K562 (cell line): ENCODE measurements around the gene UBXN2A. TPM values are rescaled to one million over a fixed set of nuclear protein-coding genes. Genes with fewer than 3 reads are reported as not detected.

ENCODE experiments used
- ATAC-seq: fragments of 200-7000 bp; cut with Tn5 transposase; 3 replicates; pipeline ENCODE4 v1.9.1; 2020; ENCODE audit warnings: moderate library complexity
- BruUV-seq: library from RNA; stranded (reverse); fragments of 400-500 nt; replicated peaks from 2 replicates; lab custom pipeline; 2021; lab: Mats Ljungman, UMichigan
- CTCF ChIA-PET: fragments of 300-600 bp; formaldehyde crosslinking; extraction: SDS; loops from one replicate; lab custom pipeline; 2021; ENCODE audit warnings: low intra/inter-chr PET ratio; lab: Yijun Ruan, JAX
- POLR2A ChIA-PET: fragments of 300-600, 350-650 bp; sonication (Branson Sonifier 250); formaldehyde crosslinking; extraction: SDS; loops from one replicate; lab custom pipeline; 2021; ENCODE audit warnings: antibody characterized with exemption, inconsistent platforms; lab: Yijun Ruan, JAX
- DNase-seq, 4 experiments: peaks; one replicate each; pipeline versions ENCODE4 v3.0.0 to v3.0.0-alpha.2; 2011 to 2018; ENCODE audit warnings: low spot score in 3 of 4, mixed read lengths in 3 of 4; ENCODE audit errors: extremely low read depth in 1 of 4
- FAIRE-seq: peaks from 2 replicates; lab custom pipeline; 2011; peaks lifted over from hg19 to GRCh38; lab: Jason Lieb, UNC
- H2AFZ ChIP-seq: 2 replicates; pipeline ENCODE4 v1.6.0; 2011; ENCODE audit warnings: low read depth, low read length, control low read depth, inconsistent platforms
- H3K27ac ChIP-seq: fragments of 200-600 bp; 3 replicates; pipeline ENCODE4 v1.8.0; 2011; ENCODE audit warnings: low read depth, mild to moderate bottlenecking, control low read depth, inconsistent platforms, low read length, moderate library complexity, mixed read lengths; ENCODE audit errors: extremely low read depth
- H3K27me3 ChIP-seq, 2 experiments: fragments of 300-600 bp in 1 of 2; 2 replicates in 1 of 2; 3 replicates in 1 of 2; pipeline versions ENCODE4 v1.6.0 to v1.8.0; 2011; ENCODE audit warnings: inconsistent platforms in 2 of 2, low read length in 2 of 2, mild to moderate bottlenecking in 1 of 2, mixed read lengths in 1 of 2, moderate library complexity in 1 of 2; ENCODE audit not compliant: control insufficient read depth in 2 of 2, insufficient read depth in 2 of 2
- H3K36me3 ChIP-seq: fragments of 300-600 bp; 3 replicates; pipeline ENCODE4 v1.8.0; 2011; ENCODE audit warnings: mild to moderate bottlenecking, low read length, inconsistent platforms; ENCODE audit not compliant: control insufficient read depth, insufficient read depth
- H3K4me1 ChIP-seq, 2 experiments: fragments of 200-600 bp in 1 of 2; replicated peaks in 1 of 2; 2 replicates in 1 of 2; 3 replicates in 1 of 2; pipeline versions ENCODE4 v1.5.1 to v1.8.0; 2011; ENCODE audit warnings: inconsistent platforms in 2 of 2, low read length in 2 of 2, mild to moderate bottlenecking in 1 of 2, mixed read lengths in 1 of 2, moderate library complexity in 1 of 2; ENCODE audit not compliant: control insufficient read depth in 2 of 2, insufficient read depth in 2 of 2
- H3K4me2 ChIP-seq: 2 replicates; pipeline ENCODE4 v1.6.1; 2011; ENCODE audit warnings: low read length, control low read depth, inconsistent platforms, mixed read lengths; ENCODE audit not compliant: insufficient read depth
- H3K4me3 ChIP-seq: fragments of 200-600 bp; sonication (generic), shearing (Covaris generic); 2 replicates; pipeline ENCODE4 v1.5.1; 2016; ENCODE audit warnings: control low read depth, inconsistent platforms
- H3K79me2 ChIP-seq: fragments of 200-600 bp; 3 replicates; pipeline ENCODE4 v1.8.0; 2011; ENCODE audit warnings: low read length, inconsistent platforms; ENCODE audit not compliant: control insufficient read depth, insufficient read depth
- H3K9ac ChIP-seq, 2 experiments: 2 replicates each; pipeline versions ENCODE4 v1.6.0 to v1.6.1; 2011; ENCODE audit warnings: low read depth in 2 of 2, low read length in 2 of 2, control low read depth in 1 of 2, inconsistent platforms in 1 of 2, mild to moderate bottlenecking in 1 of 2, mixed read lengths in 1 of 2; ENCODE audit not compliant: insufficient read depth in 1 of 2
- H3K9me1 ChIP-seq: one replicate; pipeline ENCODE4 v1.6.0; 2011; ENCODE audit warnings: inconsistent platforms, mild to moderate bottlenecking, low read length, moderate library complexity; ENCODE audit not compliant: control insufficient read depth, insufficient read depth
- H3K9me3 ChIP-seq: replicated peaks from 2 replicates; pipeline ENCODE4 v1.5.1; 2011; ENCODE audit warnings: low read depth, low read length, inconsistent platforms; ENCODE audit not compliant: control insufficient read depth, insufficient read depth
- H4K20me1 ChIP-seq: replicated peaks from 2 replicates; pipeline ENCODE4 v1.6.1; 2011; ENCODE audit warnings: low read length, inconsistent platforms, mixed read lengths; ENCODE audit not compliant: control insufficient read depth, insufficient read depth
- CBFA2T3 ChIP-seq: fragments of 450-650 bp; IDR thresholded peaks from 2 replicates; pipeline ENCODE4 v1.6.1; 2017
- HDAC3 ChIP-seq: fragments of 450-650 bp; IDR thresholded peaks from 2 replicates; pipeline ENCODE4 v1.6.1; 2018; ENCODE audit warnings: borderline replicate concordance, mild to moderate bottlenecking, moderate library complexity; ENCODE audit not compliant: partially characterized antibody
- HMG20A ChIP-seq: fragments of 450-650 bp; formaldehyde crosslinking; conservative IDR thresholded peaks from 2 replicates; pipeline ENCODE4 v1.4.0; 2020; ENCODE audit warnings: mild to moderate bottlenecking, mixed read lengths
- POLR2G ChIP-seq: fragments of 200-400 bp; formaldehyde crosslinking; IDR thresholded peaks from 2 replicates; pipeline ENCODE4 v1.6.1; 2017; ENCODE audit warnings: low read depth, mild to moderate bottlenecking, antibody characterized with exemption, low read length, moderate library complexity
- SPI1 ChIP-seq: IDR thresholded peaks from 2 replicates; pipeline ENCODE4 v1.6.1; 2011; ENCODE audit warnings: low read depth, low read length, control low read depth, borderline replicate concordance
- WGBS: fragments of 100-300 bp; shearing (Covaris generic); methylation state at CpG from one replicate; pipeline ENCODE4 v1.1.6; 2016; ENCODE audit warnings: low coverage, mixed read lengths; ENCODE audit not compliant: insufficient coverage; ENCODE audit errors: missing lambda C conversion rate; 5-methylcytosine and 5-hydroxymethylcytosine counted together
- in situ Hi-C: fragments of 300-500 bp; cut with MboI; formaldehyde crosslinking; loops from 4 replicates; pipeline ENCODE4 v1.15.0; 2018; ENCODE audit warnings: inconsistent platforms, mixed read lengths
- intact Hi-C: fragments of 100-400 bp; cut with micrococcal nuclease; formaldehyde crosslinking; loops from 2 replicates; pipeline ENCODE4 v1.14.2; 2022
- polyA plus RNA-seq, 8 experiments: library from polyadenylated mRNA; depleted of rRNA in 4 of 8; stranded (reverse) in 5 of 8; unstranded in 3 of 8; fragments of >200 nt; fragmentation: Nextera tagmentation in 2 of 8; fragmentation: Illumina TruSeq in 1 of 8; extraction: Ambion mirVana in 2 of 8; extraction: Trizol in 1 of 8; gene quantifications; 2 replicates each; pipeline versions ENCODE4 v1.2.1 to v1.2.3, GENCODE V29; 2011 to 2014; ENCODE audit warnings: inconsistent platforms in 1 of 8, missing spikeins in 1 of 8
- total RNA-seq, 7 experiments: library from RNA; depleted of rRNA in 6 of 7; stranded (reverse); fragments of >200 nt in 6 of 7; fragmentation: Illumina TruSeq in 2 of 7; extraction: Trizol in 2 of 7; gene quantifications; 2 replicates each; pipeline versions ENCODE4 v1.2.1 to v1.2.3, GENCODE V29; 2011 to 2021; ENCODE audit warnings: low replicate concordance in 1 of 7
- TF ChIP-seq, protein P1 (sequence below): sonication (generic); formaldehyde crosslinking; IDR thresholded peaks from 2 replicates; pipeline ENCODE4 v1.8.0; 2022; ENCODE audit warnings: mild to moderate bottlenecking, missing genetic modification reagents
- TF ChIP-seq, protein P2 (sequence below): conservative IDR thresholded peaks from 2 replicates; pipeline ENCODE4 v1.6.1; 2011; ENCODE audit warnings: low read depth, mild to moderate bottlenecking, low read length; ENCODE audit not compliant: control insufficient read depth
- TF ChIP-seq, protein P3 (sequence below): fragments of 250-450 bp; sonication (Bioruptor Pico); IDR thresholded peaks from 2 replicates; pipeline ENCODE4 v1.5.0; 2021

The UBXN2A gene
- total and polyA plus RNA-seq, 9 of the 15 experiments (the other 6 are each of a cell fraction or from before 2014, with no cell fraction given) = 3.4 to 25.6 (median 16.0) TPM

DNA sequence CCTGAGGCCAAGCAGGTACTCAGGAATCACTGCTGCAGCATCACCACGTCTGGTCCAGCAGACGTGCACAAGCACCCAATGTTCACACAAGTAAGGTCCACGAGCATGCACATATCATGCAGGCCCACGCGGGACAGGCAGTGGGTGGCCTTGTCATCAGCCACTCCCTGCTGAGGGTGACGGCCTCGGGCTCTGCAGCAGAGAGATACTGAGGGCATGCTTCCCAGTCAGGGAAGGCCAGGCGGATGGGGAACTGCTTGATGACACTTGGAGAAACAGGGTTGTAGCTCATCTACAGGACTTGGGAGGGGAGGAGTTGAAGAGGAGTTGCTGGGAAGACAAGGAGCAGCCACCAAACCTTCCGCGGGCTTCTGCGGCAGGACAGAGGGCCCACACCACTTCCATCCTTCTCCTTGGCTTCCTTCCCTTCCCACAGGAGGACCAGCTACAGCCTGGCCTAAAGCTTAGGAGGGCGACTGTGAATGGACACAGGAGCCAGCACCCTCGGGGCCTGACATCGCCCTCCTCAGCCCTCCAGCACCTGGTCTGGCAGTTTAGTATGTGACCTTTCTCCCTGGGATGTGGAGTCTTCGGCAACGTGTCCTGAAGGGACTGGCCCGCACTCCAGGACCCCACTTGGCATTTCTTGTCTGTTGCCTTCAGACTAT, 84.9 kb downstream of the UBXN2A start:
- CTCF ChIA-PET = no interaction called here
- DNase-seq = no peak
- H3K36me3 ChIP-seq = peaks cover 64% of the 10 kb centered on the region
- ATAC-seq = no peak
- H2AFZ ChIP-seq = no peak overlapping the region
- no peak overlapping the region for H3K27ac ChIP-seq
- H3K4me1 ChIP-seq = peaks cover 0 to 21% of the 10 kb centered on the region in 2 experiments; a peak in 3 of 5 replicates
- 79% methylated on average over 16 of the region's 17 CpGs for WGBS
- no peak overlapping the region for H3K4me2 ChIP-seq
- in situ Hi-C loops = no loop called here
- H3K9ac ChIP-seq = peak overlapping the region in 1 of 2 experiments; percentile 11; a peak in 2 of 4 replicates
- H3K79me2 ChIP-seq = no peaks in the 10 kb centered on the region
- H3K9me1 ChIP-seq = peaks cover 3% of the 10 kb centered on the region
- intact Hi-C loops = loop anchor here (5.0 kb wide), 2 partner anchors 37 to 357 kb away; no protein-coding TSS in a partner anchor
- BruUV-seq = no TSS peak
- POLR2A ChIA-PET = interaction anchor here (0.6 to 1.2 kb wide), 4 partner anchors 11 to 136 kb away, joined by 3 to 4 read pairs (median 3); no protein-coding TSS in a partner anchor
- no peaks in the 10 kb centered on the region for H3K27me3 ChIP-seq
- FAIRE-seq = no peak
- no peak overlapping the region for H3K4me3 ChIP-seq
- peaks cover 14% of the 10 kb centered on the region; the same call in 1 of the 2 replicates for H4K20me1 ChIP-seq
- H3K9me3 ChIP-seq = no peaks in the 10 kb centered on the region
- peak; percentile 47 for TF ChIP-seq POLR2G
- no peak for TF ChIP-seq HDAC3
- 0 out of 2 replicates have a peak, but pooled peaks have one; percentile 13 for TF ChIP-seq CBFA2T3

DNA sequence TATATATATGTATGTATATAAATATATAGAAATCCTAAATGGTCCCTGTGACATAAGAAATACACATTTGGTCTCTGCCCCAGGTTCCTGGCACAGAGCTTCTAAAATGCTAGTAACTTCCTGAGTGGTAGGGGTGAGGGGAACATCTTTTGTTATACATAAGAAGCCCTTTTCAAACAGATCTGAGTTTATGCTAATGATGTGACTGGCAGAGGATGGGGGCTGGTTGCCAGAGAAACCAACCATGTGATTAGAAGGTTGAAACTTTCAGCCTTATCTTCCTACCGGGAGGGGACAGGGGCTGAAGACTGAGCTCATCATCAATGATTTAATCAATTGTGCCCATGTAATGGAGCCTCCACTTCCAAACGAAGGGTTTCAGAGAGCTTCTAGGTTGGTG, 86.0 kb downstream of the UBXN2A start:
- H3K4me1 ChIP-seq = peaks cover 0 to 19% of the 10 kb centered on the region in 2 experiments; a peak in 3 of 5 replicates
- no peak for ATAC-seq
- in situ Hi-C loops = no loop called here
- no peak for TF ChIP-seq HMG20A (CRISPR knock-in tag)
- TF ChIP-seq, protein P1, sequence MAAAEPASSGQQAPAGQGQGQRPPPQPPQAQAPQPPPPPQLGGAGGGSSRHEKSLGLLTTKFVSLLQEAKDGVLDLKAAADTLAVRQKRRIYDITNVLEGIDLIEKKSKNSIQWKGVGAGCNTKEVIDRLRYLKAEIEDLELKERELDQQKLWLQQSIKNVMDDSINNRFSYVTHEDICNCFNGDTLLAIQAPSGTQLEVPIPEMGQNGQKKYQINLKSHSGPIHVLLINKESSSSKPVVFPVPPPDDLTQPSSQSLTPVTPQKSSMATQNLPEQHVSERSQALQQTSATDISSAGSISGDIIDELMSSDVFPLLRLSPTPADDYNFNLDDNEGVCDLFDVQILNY (CRISPR knock-in tag) = no peak
- TF ChIP-seq SPI1 = no peak
- TF ChIP-seq, protein P2, sequence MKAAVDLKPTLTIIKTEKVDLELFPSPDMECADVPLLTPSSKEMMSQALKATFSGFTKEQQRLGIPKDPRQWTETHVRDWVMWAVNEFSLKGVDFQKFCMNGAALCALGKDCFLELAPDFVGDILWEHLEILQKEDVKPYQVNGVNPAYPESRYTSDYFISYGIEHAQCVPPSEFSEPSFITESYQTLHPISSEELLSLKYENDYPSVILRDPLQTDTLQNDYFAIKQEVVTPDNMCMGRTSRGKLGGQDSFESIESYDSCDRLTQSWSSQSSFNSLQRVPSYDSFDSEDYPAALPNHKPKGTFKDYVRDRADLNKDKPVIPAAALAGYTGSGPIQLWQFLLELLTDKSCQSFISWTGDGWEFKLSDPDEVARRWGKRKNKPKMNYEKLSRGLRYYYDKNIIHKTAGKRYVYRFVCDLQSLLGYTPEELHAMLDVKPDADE = no peak
- TF ChIP-seq, protein P3, sequence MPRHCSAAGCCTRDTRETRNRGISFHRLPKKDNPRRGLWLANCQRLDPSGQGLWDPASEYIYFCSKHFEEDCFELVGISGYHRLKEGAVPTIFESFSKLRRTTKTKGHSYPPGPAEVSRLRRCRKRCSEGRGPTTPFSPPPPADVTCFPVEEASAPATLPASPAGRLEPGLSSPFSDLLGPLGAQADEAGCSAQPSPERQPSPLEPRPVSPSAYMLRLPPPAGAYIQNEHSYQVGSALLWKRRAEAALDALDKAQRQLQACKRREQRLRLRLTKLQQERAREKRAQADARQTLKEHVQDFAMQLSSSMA = no peak
- no peak for TF ChIP-seq POLR2G

More for the DNA sequence above, 86.0 kb downstream of the UBXN2A start:
- peaks cover 3% of the 10 kb centered on the region for H3K9me1 ChIP-seq
- H3K79me2 ChIP-seq = no peaks in the 10 kb centered on the region
- H2AFZ ChIP-seq = no peak overlapping the region
- no peak overlapping the region for H3K9ac ChIP-seq
- H4K20me1 ChIP-seq = peaks cover 14% of the 10 kb centered on the region; the same call in 1 of the 2 replicates
- H3K4me2 ChIP-seq = no peak overlapping the region
- H3K27ac ChIP-seq = no peak overlapping the region
- ChIA-PET POLR2A (interaction anchor here (0.7 to 1.2 kb wide), 3 partner anchors 10 to 26 kb away, joined by 3 to 4 read pairs (median 3); no protein-coding TSS in a partner anchor), CTCF (no interaction called here)
- FAIRE-seq (peak; percentile 29), DNase-seq (no peak)
- BruUV-seq = TSS peak; percentile 35
- H3K27me3 ChIP-seq = no peaks in the 10 kb centered on the region
- WGBS = 44% methylated on average over 2 of the region's 2 CpGs
- peaks cover 75% of the 10 kb centered on the region for H3K36me3 ChIP-seq
- no peak overlapping the region for H3K4me3 ChIP-seq
- H3K9me3 ChIP-seq = no peaks in the 10 kb centered on the region
- intact Hi-C loops = loop anchor here (5.0 kb wide), 1 partner anchor 356 kb away; no protein-coding TSS in a partner anchor
